Progenitor cell of endocrine pancreas (in vitro differentiated cells): ENCODE results near the gene GIMD1. TPM values are rescaled to one million over a fixed set of nuclear protein-coding genes. Genes with fewer than 3 reads are reported as not detected.
A peak's percentile ranks its signal among the peaks of the same experiment; 100 is the strongest.

ENCODE experiments used
- DNase-seq: peaks from one replicate; pipeline ENCODE4 v3.0.0; 2021; ENCODE audit warnings: low spot score; ENCODE audit not compliant: unreplicated experiment
- H3K27ac Mint-ChIP-seq: 2 replicates; pipeline ENCODE4 v1.8.0; 2021; ENCODE audit warnings: mild to moderate bottlenecking, moderate library complexity, mixed read lengths
- H3K27me3 Mint-ChIP-seq: 2 replicates; pipeline ENCODE4 v1.8.0; 2021; ENCODE audit warnings: mixed read lengths
- H3K36me3 Mint-ChIP-seq: 2 replicates; pipeline ENCODE4 v1.8.0; 2022; ENCODE audit warnings: mixed read lengths; ENCODE audit not compliant: insufficient read depth
- H3K4me1 Mint-ChIP-seq: 2 replicates; pipeline ENCODE4 v1.8.0; 2021; ENCODE audit warnings: low read depth, mixed read lengths
- H3K4me3 Mint-ChIP-seq: 2 replicates; pipeline ENCODE4 v1.8.0; 2021; ENCODE audit warnings: low read depth, mild to moderate bottlenecking, moderate library complexity, mixed read lengths
- H3K9me3 Mint-ChIP-seq: 2 replicates; pipeline ENCODE4 v1.8.0; 2021; ENCODE audit warnings: low read depth, mixed read lengths
- total RNA-seq: library from RNA; stranded (reverse); gene quantifications from 2 replicates; pipeline ENCODE4 v1.2.1, GENCODE V29; 2021
- TF ChIP-seq, protein P1 (sequence below): fragments of 200-600 bp; sonication (generic); IDR thresholded peaks from one replicate; pipeline ENCODE4 v1.5.0; 2021; ENCODE audit warnings: antibody characterized with exemption, mild to moderate bottlenecking; ENCODE audit not compliant: unreplicated experiment

The GIMD1 gene
- total RNA-seq, 1 donor from 2014 or later: not detected

GRCh38 chr4:106371161-106371560 is 2.6 kb upstream of the GIMD1 start:
- Mint-ChIP-seq H3K9me3 (no peaks in the 10 kb centered on the region), H3K4me1 (no peaks in the 10 kb centered on the region), H3K27ac (peak overlapping the region; percentile 23), H3K36me3 (no peaks in the 10 kb centered on the region), H3K4me3 (no peak overlapping the region), H3K27me3 (no peaks in the 10 kb centered on the region)
- no peak for DNase-seq
- TF ChIP-seq, protein P1, sequence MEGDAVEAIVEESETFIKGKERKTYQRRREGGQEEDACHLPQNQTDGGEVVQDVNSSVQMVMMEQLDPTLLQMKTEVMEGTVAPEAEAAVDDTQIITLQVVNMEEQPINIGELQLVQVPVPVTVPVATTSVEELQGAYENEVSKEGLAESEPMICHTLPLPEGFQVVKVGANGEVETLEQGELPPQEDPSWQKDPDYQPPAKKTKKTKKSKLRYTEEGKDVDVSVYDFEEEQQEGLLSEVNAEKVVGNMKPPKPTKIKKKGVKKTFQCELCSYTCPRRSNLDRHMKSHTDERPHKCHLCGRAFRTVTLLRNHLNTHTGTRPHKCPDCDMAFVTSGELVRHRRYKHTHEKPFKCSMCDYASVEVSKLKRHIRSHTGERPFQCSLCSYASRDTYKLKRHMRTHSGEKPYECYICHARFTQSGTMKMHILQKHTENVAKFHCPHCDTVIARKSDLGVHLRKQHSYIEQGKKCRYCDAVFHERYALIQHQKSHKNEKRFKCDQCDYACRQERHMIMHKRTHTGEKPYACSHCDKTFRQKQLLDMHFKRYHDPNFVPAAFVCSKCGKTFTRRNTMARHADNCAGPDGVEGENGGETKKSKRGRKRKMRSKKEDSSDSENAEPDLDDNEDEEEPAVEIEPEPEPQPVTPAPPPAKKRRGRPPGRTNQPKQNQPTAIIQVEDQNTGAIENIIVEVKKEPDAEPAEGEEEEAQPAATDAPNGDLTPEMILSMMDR: no peak

- H3K27me3 Mint-ChIP-seq: no peaks in the 10 kb centered on the region
- H3K4me3 Mint-ChIP-seq: no peak overlapping the region
- no peak for DNase-seq
- no peaks in the 10 kb centered on the region for H3K4me1 Mint-ChIP-seq
- TF ChIP-seq, protein P1: no peak
- no peaks in the 10 kb centered on the region for H3K36me3 Mint-ChIP-seq
- no peaks in the 10 kb centered on the region for H3K9me3 Mint-ChIP-seq
- H3K27ac Mint-ChIP-seq: no peak overlapping the region
Measured at GRCh38 chr4:106370214-106370613, 1.6 kb upstream of the GIMD1 start.

DNA sequence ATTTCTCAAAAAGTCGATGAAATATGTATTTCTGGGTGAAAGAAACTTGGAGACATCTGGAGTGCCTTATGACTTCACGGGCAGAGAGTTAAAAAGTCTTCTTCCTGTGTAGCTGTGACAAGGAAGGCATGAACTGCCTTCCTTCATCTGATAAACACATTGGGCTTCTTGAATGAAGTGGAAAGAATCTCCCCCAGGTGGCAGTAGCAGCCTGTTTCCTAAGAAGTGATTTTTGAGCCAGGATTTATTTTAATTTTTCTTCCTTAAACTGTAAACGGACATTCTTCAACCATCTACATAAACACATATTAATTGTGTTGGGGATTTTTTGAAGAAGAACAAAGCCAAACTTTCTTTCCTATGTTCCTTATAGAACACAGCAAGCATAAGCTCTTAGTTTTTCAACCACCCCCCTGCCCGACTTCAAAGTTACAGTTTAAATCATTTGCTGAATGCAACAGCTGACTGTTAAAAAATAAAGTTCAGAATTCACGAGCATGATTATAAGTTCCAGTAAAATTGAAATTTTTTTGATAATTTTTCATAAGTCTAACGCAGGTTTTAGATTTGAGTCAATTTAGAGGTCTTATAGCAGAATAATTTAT is 980 bp upstream of the GIMD1 start:
- Mint-ChIP-seq H3K9me3 (no peaks in the 10 kb centered on the region), H3K36me3 (no peaks in the 10 kb centered on the region), H3K4me3 (no peak overlapping the region), H3K4me1 (no peaks in the 10 kb centered on the region), H3K27me3 (no peaks in the 10 kb centered on the region), H3K27ac (no peak overlapping the region)
- DNase-seq: no peak
- TF ChIP-seq, protein P1: peak; percentile 83

DNA sequence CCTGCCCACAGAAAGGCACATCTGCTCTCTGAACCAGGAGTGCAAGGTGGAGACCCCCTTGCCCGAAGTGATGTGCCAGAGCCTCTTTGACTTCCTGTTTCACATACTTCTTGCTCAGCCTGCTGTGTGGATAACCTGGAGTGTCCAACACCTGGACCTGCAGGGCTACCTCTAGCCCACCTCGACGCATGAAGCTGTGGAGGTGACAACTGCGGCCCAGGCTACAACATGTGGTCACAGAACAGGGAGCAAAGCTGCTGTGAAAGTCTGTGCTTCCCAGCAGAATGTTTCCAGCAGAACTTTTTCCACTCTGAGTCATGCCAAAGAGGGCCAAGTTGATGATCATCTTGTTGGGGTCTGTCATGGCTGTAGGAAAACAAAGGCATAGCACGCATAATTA is 1.5 kb downstream of the GIMD1 start:
- TF ChIP-seq, protein P1: no peak
- no peak for DNase-seq
- Mint-ChIP-seq H3K27ac (no peak overlapping the region), H3K4me1 (no peaks in the 10 kb centered on the region), H3K9me3 (no peaks in the 10 kb centered on the region), H3K4me3 (no peak overlapping the region), H3K36me3 (no peaks in the 10 kb centered on the region), H3K27me3 (no peaks in the 10 kb centered on the region)

GRCh38 chr4:106366026-106366425 is 2.6 kb downstream of the GIMD1 start:
- H3K27ac Mint-ChIP-seq: no peak overlapping the region
- no peaks in the 10 kb centered on the region for H3K36me3 Mint-ChIP-seq
- no peak overlapping the region for H3K4me3 Mint-ChIP-seq
- TF ChIP-seq, protein P1: no peak
- no peaks in the 10 kb centered on the region for H3K9me3 Mint-ChIP-seq
- H3K4me1 Mint-ChIP-seq: no peaks in the 10 kb centered on the region
- H3K27me3 Mint-ChIP-seq: no peaks in the 10 kb centered on the region
- DNase-seq: no peak
